Heart right ventricle (tissue), 16 donors: Measurements from ENCODE around the gene CPNE5. TPM values are rescaled to one million over a fixed set of nuclear protein-coding genes. Genes with fewer than 3 reads are reported as not detected.

ENCODE experiments used
- ATAC-seq, 8 donors: fragments of 200-7000 bp; cut with Tn5 transposase; one replicate each; pipeline ENCODE4 v1.9.1; 2020; ENCODE audit warnings: mild to moderate bottlenecking in 8 of 8, moderate library complexity in 8 of 8, moderate number of reproducible peaks in 1 of 8
- DNase-seq, 2 donors: peaks; one replicate each; pipeline ENCODE4 v3.0.0-alpha.2; 2020
- H3K27ac ChIP-seq, 10 donors: fragments of 200-600 bp; sonication (generic) in 2 of 10; one replicate each; pipeline versions ENCODE4 v1.5.0 to v1.8.0; 2020 to 2022; ENCODE audit warnings: mild to moderate bottlenecking in 3 of 10
- H3K27me3 ChIP-seq, 7 donors: fragments of 200-600 bp; one replicate each; pipeline ENCODE4 v1.8.0; 2021 to 2022; ENCODE audit warnings: mild to moderate bottlenecking in 2 of 7
- H3K36me3 ChIP-seq, 9 donors: fragments of 200-600 bp; sonication (generic) in 1 of 9; one replicate each; pipeline versions ENCODE4 v1.5.0 to v1.8.0; 2020 to 2022; ENCODE audit warnings: mild to moderate bottlenecking in 2 of 9
- H3K4me1 ChIP-seq, 9 donors: fragments of 200-600 bp; sonication (generic) in 1 of 9; one replicate each; pipeline versions ENCODE4 v1.5.0 to v1.8.0; 2020 to 2022; ENCODE audit warnings: mild to moderate bottlenecking in 4 of 9
- H3K4me3 ChIP-seq, 10 donors: fragments of 200-600 bp; sonication (generic) in 2 of 10; one replicate each; pipeline versions ENCODE4 v1.5.0 to v1.8.0; 2020 to 2022; ENCODE audit warnings: mild to moderate bottlenecking in 7 of 10, moderate library complexity in 2 of 10
- H3K9me3 ChIP-seq, 11 donors: fragments of 200-600 bp in 10 of 11; sonication (generic) in 2 of 11; one replicate each; pipeline versions ENCODE4 v1.5.0 to v1.8.0; 2013 to 2022; ENCODE audit warnings: mild to moderate bottlenecking in 2 of 11, control low read depth in 1 of 11, moderate library complexity in 1 of 11
- WGBS, 2 donors: extraction: QIAGEN DNeasy Blood & Tissue Kit; methylation state at CpG; one replicate each; pipeline ENCODE4 v1.1.7; 2013; ENCODE audit warnings: inconsistent platforms in 1 of 2; 5-methylcytosine and 5-hydroxymethylcytosine counted together
- intact Hi-C, 10 donors: fragments of 100-400 bp; cut with DNase I; formaldehyde crosslinking; loops; one replicate each; pipeline versions ENCODE4 v1.11.1 to v1.14.2; 2022
- polyA plus RNA-seq, 2 donors: library from polyadenylated mRNA; stranded (reverse); fragments of 200-250 nt; gene quantifications; one replicate each; pipeline ENCODE4 v1.2.3, GENCODE V29; 2013
- total RNA-seq, 10 donors: library from RNA; stranded (reverse); fragmentation: NEBNext Ultra II Directional in 3 of 10; extraction: Animal tissue kit (Norgen Biotek cat#: 25700) in 3 of 10; gene quantifications; one replicate each; pipeline versions ENCODE4 v1.2.1 to v1.2.4, GENCODE V29; 2021 to 2023
- TF ChIP-seq, protein P1 (sequence below), 9 donors: fragments of 200-600 bp; sonication (generic) in 2 of 9; IDR thresholded peaks; one replicate each; pipeline versions ENCODE4 v1.5.0 to v1.8.0; 2021 to 2022; ENCODE audit warnings: antibody characterized with exemption in 9 of 9, mild to moderate bottlenecking in 5 of 9, moderate library complexity in 1 of 9
- donor health status: Arrhythmogenic right ventricular cardiomyopathy.
- donor health status: ischemic (EF 13 %, LVEDD 7.1; RV severe dilation, severe dysfunction).
- donor health status: healthy with polysubstance abuse.
- donor health status: DM: no; HTN: yes; CAD: no.
- donor health status: DM: no; HTN: no; CAD: no.
- donor health status: ischemic (EF 25% LVEDD 6.9; RV normal size, moderate dysfunction).
- donor health status: ischemic (EF 25% LVEDD 5.7; RV mildly dilated, moderate dysfunction).
- donor health status: healthy.
- donor health status: DM: yes; HTN: yes; CAD: no.
- donor health status: Ischemic cardiomyopathy.
- donor health status: ischemic (EF 35%, LVEDD 5.7; RV mildly dilated, moderate dysfunction).
- donor health status: nonischemic (EF 11% LVEDD 7.7; RV severe dilation, severe dysfunction).
- donor health status: DM: yes; HTN: yes; CAD: no.
- donor health status: PGD.
- donor health status: ischemic (EF 29% LVEDD 5.4; RV normal size, mild dysfunction).
- donor health status: nonischemic (EF 23%, LVEDD 6.1; RV moderate dilation, normal function).

CPNE5 gene
- total and polyA plus RNA-seq, 12 donors, result 2.8 to 98.2 (median 24.4) TPM

DNA sequence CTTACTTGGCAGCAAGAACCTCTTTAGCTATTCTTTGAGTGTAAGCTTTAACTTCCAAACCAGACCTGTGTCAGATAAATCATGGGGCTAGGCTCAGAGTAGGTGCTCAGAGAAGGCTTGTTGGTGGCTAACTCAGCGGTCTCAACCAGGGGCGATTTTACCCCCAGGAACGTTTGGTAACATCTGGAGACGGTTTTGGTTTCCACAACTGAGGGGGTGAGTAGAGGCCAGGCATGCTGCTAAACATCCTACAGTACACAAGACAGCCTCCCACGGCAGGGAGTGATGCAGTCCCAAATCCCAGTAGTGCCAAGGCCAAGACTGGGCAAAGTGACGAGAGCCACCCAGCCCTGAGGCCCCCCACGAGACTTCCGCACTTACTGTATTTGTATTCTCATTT is 82.5 kb downstream of the CPNE5 start:
- no peak for ATAC-seq
- no peak overlapping the region for H3K4me3 ChIP-seq

DNA sequence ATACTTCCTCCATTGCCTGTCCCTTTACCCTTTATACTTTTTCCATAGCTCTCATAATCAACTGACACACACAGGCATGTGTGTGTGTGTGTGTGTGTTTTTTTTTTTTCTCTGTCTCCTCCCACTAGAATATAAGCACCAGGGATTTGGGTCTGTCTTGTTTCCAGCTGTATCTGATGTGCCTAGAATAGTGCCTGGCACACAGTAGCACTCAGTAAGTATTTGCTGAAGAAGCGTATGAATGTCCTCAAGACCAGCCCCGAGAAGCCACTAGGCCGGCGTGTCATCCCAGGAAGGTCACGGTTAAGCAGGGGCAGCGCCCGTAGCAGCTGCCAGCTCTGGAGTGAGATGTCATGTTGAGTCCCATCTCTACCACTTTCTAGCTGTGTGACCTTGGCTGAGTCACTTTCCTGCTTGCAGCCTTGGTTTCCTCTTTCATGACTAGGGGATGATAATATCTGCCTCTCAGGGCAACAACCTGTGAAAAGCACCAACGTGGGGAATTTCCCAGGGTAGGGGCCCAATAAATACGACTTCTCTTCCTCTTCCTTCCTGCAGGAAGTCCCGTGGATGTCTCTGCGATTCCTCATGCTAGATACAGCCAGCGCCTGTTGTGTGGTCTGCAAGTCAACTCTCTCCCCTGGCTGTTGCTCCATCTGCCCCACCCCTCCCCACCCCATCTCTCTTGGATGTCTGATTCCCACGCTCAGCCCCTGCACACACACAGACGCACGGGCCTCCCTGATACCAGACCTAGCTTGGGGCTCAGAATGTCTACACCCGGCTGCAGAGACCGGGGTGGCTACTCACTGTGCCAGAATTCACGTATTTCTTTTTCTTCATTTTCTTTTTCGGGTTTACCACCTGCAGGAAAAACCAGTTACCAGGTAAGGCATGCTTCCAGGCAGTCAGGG is 83.6 kb downstream of the CPNE5 start:
- H3K27me3 ChIP-seq, result no peaks in the 10 kb centered on the region
- DNase-seq (no peak), ATAC-seq (peak in 3 of 8 donors; percentile 14 to 29 (median 16))
- intact Hi-C loops, result loop anchor here in 9 of 10 donors (5.0 to 10.0 kb wide), 7 partner anchors 61 to 331 kb away; partner anchors contain the start of gene RAB44 (in 1 of the 9)
- TF ChIP-seq, protein P1, sequence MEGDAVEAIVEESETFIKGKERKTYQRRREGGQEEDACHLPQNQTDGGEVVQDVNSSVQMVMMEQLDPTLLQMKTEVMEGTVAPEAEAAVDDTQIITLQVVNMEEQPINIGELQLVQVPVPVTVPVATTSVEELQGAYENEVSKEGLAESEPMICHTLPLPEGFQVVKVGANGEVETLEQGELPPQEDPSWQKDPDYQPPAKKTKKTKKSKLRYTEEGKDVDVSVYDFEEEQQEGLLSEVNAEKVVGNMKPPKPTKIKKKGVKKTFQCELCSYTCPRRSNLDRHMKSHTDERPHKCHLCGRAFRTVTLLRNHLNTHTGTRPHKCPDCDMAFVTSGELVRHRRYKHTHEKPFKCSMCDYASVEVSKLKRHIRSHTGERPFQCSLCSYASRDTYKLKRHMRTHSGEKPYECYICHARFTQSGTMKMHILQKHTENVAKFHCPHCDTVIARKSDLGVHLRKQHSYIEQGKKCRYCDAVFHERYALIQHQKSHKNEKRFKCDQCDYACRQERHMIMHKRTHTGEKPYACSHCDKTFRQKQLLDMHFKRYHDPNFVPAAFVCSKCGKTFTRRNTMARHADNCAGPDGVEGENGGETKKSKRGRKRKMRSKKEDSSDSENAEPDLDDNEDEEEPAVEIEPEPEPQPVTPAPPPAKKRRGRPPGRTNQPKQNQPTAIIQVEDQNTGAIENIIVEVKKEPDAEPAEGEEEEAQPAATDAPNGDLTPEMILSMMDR (IDR thresholded peaks at IDR 0.05), result no peak
- peaks cover 0 to 3% (median 0%) of the 10 kb centered on the region in 11 donors for H3K9me3 ChIP-seq
- WGBS, 2 donors, result 62 to 73% methylated on average over 19 of the region's 19 CpGs
- peaks cover 0 to 6% (median 0%) of the 10 kb centered on the region in 9 donors for H3K36me3 ChIP-seq
- H3K4me1 ChIP-seq, result peaks cover 0 to 68% (median 19%) of the 10 kb centered on the region in 9 donors
- no peak overlapping the region for H3K4me3 ChIP-seq
- H3K27ac ChIP-seq, result peak overlapping the region in 1 of 10 donors; percentile 74

More for the DNA sequence above, 82.5 kb downstream of the CPNE5 start:
- TF ChIP-seq, protein P1 (IDR thresholded peaks at IDR 0.05), result no peak
- 61 to 67% methylated on average over 8 of the region's 8 CpGs for WGBS, 2 donors
- Histone ChIP-seq H3K9me3 (no peaks in the 10 kb centered on the region), H3K27me3 (no peaks in the 10 kb centered on the region), H3K4me1 (peaks cover 0 to 65% (median 19%) of the 10 kb centered on the region in 9 donors), H3K27ac (peak overlapping the region in 3 of 10 donors; percentile 15 to 74 (median 24)), H3K36me3 (peaks cover 0 to 6% (median 0%) of the 10 kb centered on the region in 9 donors)
- no peak for DNase-seq
- intact Hi-C loops, result loop anchor here in 9 of 10 donors (5.0 to 10.0 kb wide), 7 partner anchors 62 to 332 kb away; partner anchors contain the start of gene RAB44 (in 1 of the 9)

DNA sequence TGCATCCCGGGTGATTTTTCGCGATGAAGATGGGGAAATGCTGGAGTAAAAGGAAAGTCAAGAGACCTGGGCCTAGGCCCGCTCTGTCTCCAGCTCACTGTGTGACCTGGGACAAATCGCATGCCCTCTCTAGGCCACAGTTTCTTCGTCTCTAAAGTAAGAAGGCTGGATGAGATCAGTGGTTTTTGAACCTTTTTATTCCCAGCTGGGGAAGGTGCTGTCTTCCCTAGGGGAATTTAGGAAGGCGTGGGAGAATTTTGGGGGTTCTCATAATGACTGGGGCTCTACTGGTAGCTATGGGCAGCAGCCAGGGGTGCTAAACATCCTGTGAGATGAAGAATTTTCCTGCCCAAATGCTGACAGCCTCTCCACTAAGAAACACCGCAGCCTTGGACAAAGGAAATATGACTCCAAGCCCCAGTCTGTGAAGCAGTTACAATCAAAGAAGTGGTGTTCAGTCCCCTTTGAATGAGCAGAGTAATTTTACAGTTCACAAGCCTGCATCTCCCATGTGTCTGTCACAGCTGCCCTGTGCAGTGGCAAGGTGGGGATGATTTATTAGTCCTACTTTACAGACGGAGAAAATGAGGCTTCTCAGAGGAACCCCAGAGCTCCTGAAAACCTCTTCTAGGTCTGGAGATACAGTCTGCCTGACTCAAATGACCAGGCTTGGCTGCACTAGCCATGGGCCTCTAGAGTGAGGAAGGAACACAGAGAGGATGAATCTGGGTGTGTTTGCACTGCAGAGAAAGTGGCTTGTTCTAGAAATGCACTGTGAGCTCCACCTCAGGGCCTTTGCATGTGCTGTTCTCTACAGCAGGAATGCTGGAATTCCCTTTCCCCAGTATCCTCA is 84.4 kb downstream of the CPNE5 start:
- Histone ChIP-seq H3K9me3 (peaks cover 0 to 12% (median 0%) of the 10 kb centered on the region in 11 donors), H3K27me3 (no peaks in the 10 kb centered on the region), H3K36me3 (peaks cover 0 to 6% (median 0%) of the 10 kb centered on the region in 9 donors), H3K4me3 (no peak overlapping the region), H3K4me1 (peaks cover 0 to 68% (median 19%) of the 10 kb centered on the region in 9 donors), H3K27ac (peak overlapping the region in 1 of 10 donors; percentile 74)
- WGBS, 2 donors, result 91 to 93% methylated on average over 9 of the region's 9 CpGs
- TF ChIP-seq, protein P1 (IDR thresholded peaks at IDR 0.05), result no peak
- DNase-seq (no peak), ATAC-seq (no peak)
- intact Hi-C loops, result loop anchor here in 9 of 10 donors (5.0 to 10.0 kb wide), 7 partner anchors 60 to 330 kb away; partner anchors contain the start of gene RAB44 (in 1 of the 9)
